Stimulated activated CD4-positive, alpha-beta T cell treated with anti-CD3 and anti-CD28 coated beads, Interleukin-15, amount 100 ng/mL, for 1 hour (primary cell): ENCODE results near the gene DYNLT3.
A peak's percentile ranks its signal among the peaks of the same experiment; 100 is the strongest.

Experiments
- DNase-seq, 2 donors: peaks; one replicate each; pipeline ENCODE4 v3.0.0-alpha.2; 2020; ENCODE audit warnings: low read depth in 1 of 2, low spot score in 1 of 2

The DYNLT3 gene

GRCh38 chrX:37844622-37845021 lies 2.7 kb downstream of the DYNLT3 start:
- no peak for DNase-seq

- no peak for DNase-seq
These were observed 6.4 kb downstream of the DYNLT3 start for GRCh38 chrX:37840931-37841330.

- DNase-seq = no peak
These were observed 12.4 kb downstream of the DYNLT3 start for GRCh38 chrX:37834937-37835336.

- DNase-seq = no peak
These were observed 17.0 kb downstream of the DYNLT3 start for GRCh38 chrX:37830371-37830770.

GRCh38 chrX:37829721-37830120 lies 17.6 kb downstream of the DYNLT3 start:
- DNase-seq = no peak

GRCh38 chrX:37825215-37825842 lies 22.0 kb downstream of the DYNLT3 start:
- peak; percentile 11 to 12 for DNase-seq

- DNase-seq = no peak
These were observed 22.7 kb downstream of the DYNLT3 start for GRCh38 chrX:37824491-37825214.

GRCh38 chrX:37820646-37821045 lies 26.7 kb downstream of the DYNLT3 start:
- DNase-seq = no peak

GRCh38 chrX:37818031-37818430 lies 29.3 kb downstream of the DYNLT3 start:
- no peak for DNase-seq

- DNase-seq = no peak
These were observed 29.8 kb downstream of the DYNLT3 start for GRCh38 chrX:37817579-37817978.

GRCh38 chrX:37817176-37817575 lies 30.2 kb downstream of the DYNLT3 start:
- no peak for DNase-seq

- no peak for DNase-seq
These were observed 30.6 kb downstream of the DYNLT3 start for GRCh38 chrX:37816766-37817165.

- DNase-seq = no peak
These were observed 32.0 kb downstream of the DYNLT3 start for GRCh38 chrX:37815366-37815765.

- no peak for DNase-seq
These were observed 33.8 kb downstream of the DYNLT3 start for GRCh38 chrX:37813570-37813969.

- no peak for DNase-seq
These were observed 35.3 kb downstream of the DYNLT3 start for GRCh38 chrX:37812110-37812509.

GRCh38 chrX:37809970-37810369 lies 37.4 kb downstream of the DYNLT3 start:
- DNase-seq = no peak

- DNase-seq = no peak
These were observed 44.3 kb downstream of the DYNLT3 start for GRCh38 chrX:37803057-37803456.

GRCh38 chrX:37802028-37802427 lies 45.3 kb downstream of the DYNLT3 start:
- no peak for DNase-seq

- no peak for DNase-seq
These were observed 46.7 kb downstream of the DYNLT3 start for GRCh38 chrX:37800717-37801116.

- no peak for DNase-seq
These were observed 47.4 kb downstream of the DYNLT3 start for GRCh38 chrX:37799936-37800335.

- DNase-seq = no peak
These were observed 50.6 kb downstream of the DYNLT3 start for GRCh38 chrX:37796805-37797204.

GRCh38 chrX:37796310-37796709 lies 51.1 kb downstream of the DYNLT3 start:
- no peak for DNase-seq
